Measurements from ENCODE around the gene UFSP2.

Gene UFSP2

GRCh38 chr4:185405296-185405999, 20.3 kb downstream of the UFSP2 start:
- Histone ChIP-seq H3K4me1 (ENCODE audit: insufficient read depth, low read length) (no peaks in the 10 kb centered on the region), H3K36me3 (ENCODE audit: insufficient read depth, low read length) (peaks cover 6% of the 10 kb centered on the region; the same call in 1 of the 2 replicates), H3K9ac (ENCODE audit: low read depth, low read length) (no peak overlapping the region), H3K9me3 (ENCODE audit: control insufficient read depth, insufficient read depth, low read length) (no peaks in the 10 kb centered on the region)

GRCh38 chr4:185404031-185404430, 21.7 kb downstream of the UFSP2 start:
- no peaks in the 10 kb centered on the region for H3K9me3 ChIP-seq (ENCODE audit: control insufficient read depth, insufficient read depth, low read length)
- H3K36me3 ChIP-seq (ENCODE audit: insufficient read depth, low read length): peaks cover 6% of the 10 kb centered on the region; the same call in 1 of the 2 replicates
- no peak overlapping the region for H3K9ac ChIP-seq (ENCODE audit: low read depth, low read length)
- no peaks in the 10 kb centered on the region for H3K4me1 ChIP-seq (ENCODE audit: insufficient read depth, low read length)

GRCh38 chr4:185399466-185399865, 26.3 kb downstream of the UFSP2 start:
- Histone ChIP-seq H3K4me1 (ENCODE audit: insufficient read depth, low read length) (no peaks in the 10 kb centered on the region), H3K9me3 (ENCODE audit: control insufficient read depth, insufficient read depth, low read length) (no peaks in the 10 kb centered on the region), H3K36me3 (ENCODE audit: insufficient read depth, low read length) (peaks cover 4% of the 10 kb centered on the region; the same call in 1 of the 2 replicates), H3K9ac (ENCODE audit: low read depth, low read length) (no peak overlapping the region)

GRCh38 chr4:185398618-185399017, 27.1 kb downstream of the UFSP2 start:
- Histone ChIP-seq H3K9ac (ENCODE audit: low read depth, low read length) (no peak overlapping the region), H3K36me3 (ENCODE audit: insufficient read depth, low read length) (peaks cover 4% of the 10 kb centered on the region; the same call in 1 of the 2 replicates), H3K4me1 (ENCODE audit: insufficient read depth, low read length) (no peaks in the 10 kb centered on the region), H3K9me3 (ENCODE audit: control insufficient read depth, insufficient read depth, low read length) (no peaks in the 10 kb centered on the region)

- Histone ChIP-seq H3K9ac (ENCODE audit: low read depth, low read length) (peak within 1 kb of the TSS; percentile 75; the same call in 1 of the 2 replicates), H3K9me3 (ENCODE audit: control insufficient read depth, insufficient read depth, low read length) (no peaks in the 10 kb centered on the region; the same call in 1 of the 2 replicates), H3K4me1 (ENCODE audit: insufficient read depth, low read length) (no peaks in the 10 kb centered on the region), H3K36me3 (ENCODE audit: insufficient read depth, low read length) (peaks cover 1% of the 10 kb centered on the region; the same call in 1 of the 2 replicates)
These were observed 28.9 kb downstream of the UFSP2 start, which contains the start of gene ANKRD37 for GRCh38 chr4:185396724-185397385. ANKRD37 (plus strand) TSS chr4:185396841; CDS start chr4:185396924, 83 bp downstream.

- Histone ChIP-seq H3K9me3 (ENCODE audit: control insufficient read depth, insufficient read depth, low read length) (no peaks in the 10 kb centered on the region; the same call in 1 of the 2 replicates), H3K4me1 (ENCODE audit: insufficient read depth, low read length) (no peaks in the 10 kb centered on the region), H3K9ac (ENCODE audit: low read depth, low read length) (peak overlapping the region; percentile 75; the same call in 1 of the 2 replicates), H3K36me3 (ENCODE audit: insufficient read depth, low read length) (no peaks in the 10 kb centered on the region)
These were observed 29.6 kb downstream of the UFSP2 start for GRCh38 chr4:185395956-185396723.

GRCh38 chr4:185395238-185395955, 30.4 kb downstream of the UFSP2 start, which contains the start of gene LRP2BP:
LRP2BP (minus strand) TSS chr4:185395924; CDS start chr4:185378186, 17,738 bp downstream.
- Histone ChIP-seq H3K9ac (ENCODE audit: low read depth, low read length) (peak within 1 kb of the TSS; percentile 75; the same call in 1 of the 2 replicates), H3K4me1 (ENCODE audit: insufficient read depth, low read length) (no peaks in the 10 kb centered on the region), H3K36me3 (ENCODE audit: insufficient read depth, low read length) (no peaks in the 10 kb centered on the region), H3K9me3 (ENCODE audit: control insufficient read depth, insufficient read depth, low read length) (no peaks in the 10 kb centered on the region; the same call in 1 of the 2 replicates)

GRCh38 chr4:185394568-185395237, 31.1 kb downstream of the UFSP2 start:
- H3K4me1 ChIP-seq (ENCODE audit: insufficient read depth, low read length): no peaks in the 10 kb centered on the region
- H3K9me3 ChIP-seq (ENCODE audit: control insufficient read depth, insufficient read depth, low read length): peaks cover 2% of the 10 kb centered on the region; the same call in 1 of the 2 replicates
- no peaks in the 10 kb centered on the region for H3K36me3 ChIP-seq (ENCODE audit: insufficient read depth, low read length)
- H3K9ac ChIP-seq (ENCODE audit: low read depth, low read length): no peak overlapping the region

GRCh38 chr4:185392156-185392555, 33.6 kb downstream of the UFSP2 start:
- Histone ChIP-seq H3K9ac (ENCODE audit: low read depth, low read length) (no peak overlapping the region), H3K36me3 (ENCODE audit: insufficient read depth, low read length) (no peaks in the 10 kb centered on the region), H3K9me3 (ENCODE audit: control insufficient read depth, insufficient read depth, low read length) (peaks cover 3% of the 10 kb centered on the region; the same call in 1 of the 2 replicates), H3K4me1 (ENCODE audit: insufficient read depth, low read length) (no peaks in the 10 kb centered on the region)

- no peak overlapping the region for H3K9ac ChIP-seq (ENCODE audit: low read depth, low read length)
- no peaks in the 10 kb centered on the region for H3K36me3 ChIP-seq (ENCODE audit: insufficient read depth, low read length)
- H3K9me3 ChIP-seq (ENCODE audit: control insufficient read depth, insufficient read depth, low read length): peaks cover 3% of the 10 kb centered on the region; the same call in 1 of the 2 replicates
- H3K4me1 ChIP-seq (ENCODE audit: insufficient read depth, low read length): no peaks in the 10 kb centered on the region
These were observed 34.8 kb downstream of the UFSP2 start for GRCh38 chr4:185390941-185391340.

GRCh38 chr4:185387957-185388356, 37.8 kb downstream of the UFSP2 start:
- Histone ChIP-seq H3K9me3 (ENCODE audit: control insufficient read depth, insufficient read depth, low read length) (peaks cover 3% of the 10 kb centered on the region; the same call in 1 of the 2 replicates), H3K9ac (ENCODE audit: low read depth, low read length) (no peak overlapping the region), H3K4me1 (ENCODE audit: insufficient read depth, low read length) (0 out of 2 replicates have a peak, but pooled peaks cover 4% of the 10 kb centered on the region), H3K36me3 (ENCODE audit: insufficient read depth, low read length) (no peaks in the 10 kb centered on the region)

GRCh38 chr4:185384930-185385331, 40.8 kb downstream of the UFSP2 start:
- Histone ChIP-seq H3K36me3 (ENCODE audit: insufficient read depth, low read length) (no peaks in the 10 kb centered on the region), H3K9me3 (ENCODE audit: control insufficient read depth, insufficient read depth, low read length) (peaks cover 3% of the 10 kb centered on the region; the same call in 1 of the 2 replicates), H3K9ac (ENCODE audit: low read depth, low read length) (no peak overlapping the region), H3K4me1 (ENCODE audit: insufficient read depth, low read length) (0 out of 2 replicates have a peak, but pooled peaks cover 4% of the 10 kb centered on the region)

- Histone ChIP-seq H3K36me3 (ENCODE audit: insufficient read depth, low read length) (no peaks in the 10 kb centered on the region), H3K4me1 (ENCODE audit: insufficient read depth, low read length) (0 out of 2 replicates have a peak, but pooled peaks cover 4% of the 10 kb centered on the region), H3K9ac (ENCODE audit: low read depth, low read length) (no peak overlapping the region), H3K9me3 (ENCODE audit: control insufficient read depth, insufficient read depth, low read length) (no peaks in the 10 kb centered on the region)
These were observed 41.7 kb downstream of the UFSP2 start for GRCh38 chr4:185384061-185384460.
